Ovary (tissue), 9 donors: ENCODE results near the gene MAPT. TPM values are rescaled to one million over a fixed set of nuclear protein-coding genes. Genes with fewer than 3 reads are reported as not detected.

ENCODE experiments used
- DNase-seq, 5 donors: peaks; one replicate each; pipeline ENCODE4 v3.0.0-alpha.2; 2019 to 2020
- H3K27ac ChIP-seq, 2 donors: fragments of 200-600 bp; one replicate each; pipeline versions ENCODE4 v1.5.1 to v1.8.0; 2019 to 2022
- H3K27me3 ChIP-seq: fragments of 200-600 bp; one replicate; pipeline ENCODE4 v1.8.0; 2022
- H3K36me3 ChIP-seq: fragments of 200-600 bp; sonication (generic); one replicate; pipeline ENCODE4 v1.5.1; 2019
- H3K4me1 ChIP-seq: one replicate; pipeline ENCODE4 v1.8.1; 2013; ENCODE audit warnings: mild to moderate bottlenecking, moderate library complexity; ENCODE audit not compliant: insufficient read depth
- H3K4me3 ChIP-seq: fragments of 200-600 bp; sonication (generic); one replicate; pipeline ENCODE4 v1.5.1; 2017
- H3K9me3 ChIP-seq, 2 donors: fragments of 200-600 bp in 1 of 2; sonication (generic) in 1 of 2; one replicate each; pipeline versions ENCODE4 v1.5.1 to v1.8.1; 2013 to 2019; ENCODE audit warnings: mild to moderate bottlenecking in 1 of 2, moderate library complexity in 1 of 2
- CTCF ChIP-seq, 3 donors: fragments of 450-650 bp in 2 of 3; fragments of 200-600 bp in 1 of 3; IDR thresholded peaks; one replicate each; pipeline versions ENCODE4 v1.5.1 to v1.8.0; 2016 to 2022; ENCODE audit warnings: antibody characterized with exemption in 3 of 3, mild to moderate bottlenecking in 1 of 3
- EP300 ChIP-seq: sonication (generic); formaldehyde crosslinking; IDR thresholded peaks from one replicate; pipeline ENCODE4 v1.6.1; 2017; ENCODE audit warnings: antibody characterized with exemption
- POLR2A ChIP-seq: fragments of 450-650 bp; IDR thresholded peaks from one replicate; pipeline ENCODE4 v1.6.1; 2017; ENCODE audit warnings: antibody characterized with exemption, mild to moderate bottlenecking, moderate library complexity
- WGBS, 3 donors: extraction: QIAGEN DNeasy Blood & Tissue Kit in 1 of 3; methylation state at CpG; one replicate each; pipeline versions ENCODE4 v1.1.5 to v1.1.7; 2013 to 2017; 5-methylcytosine and 5-hydroxymethylcytosine counted together
- intact Hi-C, 4 donors: fragments of 100-400 bp; cut with DNase I; formaldehyde crosslinking; loops; one replicate each; pipeline versions ENCODE4 v1.11.0 to v1.15.1; 2022 to 2023
- polyA plus RNA-seq, 2 donors: library from polyadenylated mRNA; stranded (reverse); fragments of 200-250 nt in 1 of 2; fragments of 350-450 nt in 1 of 2; fragmentation: Illumina TruSeq in 1 of 2; extraction: RNeasy Lipid Tissue Mini Kit (QIAGEN cat#74804) in 1 of 2; gene quantifications; one replicate each; pipeline ENCODE4 v1.2.3, GENCODE V29; 2013 to 2014
- total RNA-seq, 7 donors: library from RNA; depleted of rRNA in 2 of 7; stranded (reverse); fragments of >200 nt in 2 of 7; fragmentation: NEBNext Ultra II Directional in 3 of 7; extraction: Animal tissue kit (Norgen Biotek cat#: 25700) in 3 of 7; gene quantifications; one replicate each; pipeline versions ENCODE4 v1.1.0 to v1.2.4, GENCODE V29; 2016 to 2023
- donor health status: DM: no; HTN: no; CAD: no; lungs with moderate emphysema.
- donor health status: DM: no; HTN: no; CAD: no.
- donor health status: Bipolar disorder and iron deficiency.
- donor health status: DM: yes; HTN: yes; CAD: no.
- donor health status: DM: no; HTN: no; CAD: no.
- donor health status: DM: yes; HTN: yes; CAD: no.

MAPT gene
- total and polyA plus RNA-seq, 9 donors = 0.40 to 2.2 (median 1.1) TPM

DNA sequence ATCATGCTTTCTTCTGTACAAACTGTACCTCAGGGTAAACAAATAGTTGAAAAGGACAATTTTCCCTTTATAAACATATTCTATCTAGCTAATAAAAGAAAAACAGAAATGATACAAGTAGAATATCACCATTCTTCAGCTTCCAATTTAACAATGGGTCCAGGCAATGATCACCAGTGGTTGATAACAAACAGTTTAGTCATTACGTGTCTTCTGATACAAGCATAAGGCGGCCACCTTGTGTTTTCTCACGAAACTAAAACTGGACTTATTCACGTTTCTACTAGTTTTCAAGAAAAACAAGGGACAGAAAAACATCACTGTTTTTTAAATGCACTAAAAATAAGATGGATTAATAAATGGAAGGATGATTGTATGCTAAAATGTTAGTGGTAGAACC, 163.0 kb downstream of the MAPT start:
- no peak for DNase-seq
- no peaks in the 10 kb centered on the region for H3K4me1 ChIP-seq
- H3K27ac ChIP-seq = no peak overlapping the region
- intact Hi-C loops = no loop called here
- TF ChIP-seq CTCF (IDR thresholded peaks at IDR 0.05) (no peak), EP300 (no peak), POLR2A (no peak)
- H3K27me3 ChIP-seq = no peaks in the 10 kb centered on the region
- H3K36me3 ChIP-seq = no peaks in the 10 kb centered on the region
- H3K9me3 ChIP-seq = no peaks in the 10 kb centered on the region
- H3K4me3 ChIP-seq = no peak overlapping the region
- 85 to 88% (median 88%) methylated on average over 4 of the region's 4 CpGs for WGBS, 3 donors

GRCh38 chr17:46059486-46059885, 165.1 kb downstream of the MAPT start:
- Histone ChIP-seq H3K4me1 (no peaks in the 10 kb centered on the region), H3K27me3 (no peaks in the 10 kb centered on the region), H3K4me3 (no peak overlapping the region), H3K27ac (no peak overlapping the region), H3K9me3 (no peaks in the 10 kb centered on the region), H3K36me3 (no peaks in the 10 kb centered on the region)
- 82 to 89% (median 88%) methylated on average over 6 of the region's 6 CpGs for WGBS, 3 donors
- no peak for DNase-seq
- intact Hi-C loops = no loop called here
- TF ChIP-seq POLR2A (no peak), EP300 (no peak), CTCF (IDR thresholded peaks at IDR 0.05) (no peak)

DNA sequence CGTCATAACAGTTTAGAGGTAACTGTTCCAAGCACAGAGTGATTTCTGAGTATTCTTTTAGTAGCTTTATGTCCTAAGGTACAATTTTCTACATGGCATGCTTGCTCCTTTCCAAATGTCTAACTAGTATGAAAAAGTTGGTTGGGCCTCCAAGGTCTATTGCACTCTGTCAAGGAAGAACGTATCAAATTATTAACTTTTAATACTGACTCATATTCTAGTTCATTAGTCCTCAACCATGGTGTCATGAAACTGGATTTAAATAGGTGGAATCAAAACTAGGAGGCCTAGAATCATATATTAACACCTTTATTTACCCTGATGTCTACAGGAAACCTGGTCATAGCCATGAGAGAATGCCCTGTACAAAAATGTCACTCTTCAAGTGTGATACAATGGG, 166.1 kb downstream of the MAPT start:
- H3K9me3 ChIP-seq = no peaks in the 10 kb centered on the region
- no peak overlapping the region for H3K4me3 ChIP-seq
- TF ChIP-seq POLR2A = no peak
- no peaks in the 10 kb centered on the region for H3K4me1 ChIP-seq
- no peak for DNase-seq
- no peak overlapping the region for H3K27ac ChIP-seq
- no peaks in the 10 kb centered on the region for H3K27me3 ChIP-seq
- intact Hi-C loops = loop anchor here in 1 of 4 donors (10.0 kb wide), 1 partner anchor 54 kb away; no protein-coding TSS in a partner anchor
- 77 to 79% (median 77%) methylated on average over 2 of the region's 2 CpGs for WGBS, 3 donors
- no peaks in the 10 kb centered on the region for H3K36me3 ChIP-seq

DNA sequence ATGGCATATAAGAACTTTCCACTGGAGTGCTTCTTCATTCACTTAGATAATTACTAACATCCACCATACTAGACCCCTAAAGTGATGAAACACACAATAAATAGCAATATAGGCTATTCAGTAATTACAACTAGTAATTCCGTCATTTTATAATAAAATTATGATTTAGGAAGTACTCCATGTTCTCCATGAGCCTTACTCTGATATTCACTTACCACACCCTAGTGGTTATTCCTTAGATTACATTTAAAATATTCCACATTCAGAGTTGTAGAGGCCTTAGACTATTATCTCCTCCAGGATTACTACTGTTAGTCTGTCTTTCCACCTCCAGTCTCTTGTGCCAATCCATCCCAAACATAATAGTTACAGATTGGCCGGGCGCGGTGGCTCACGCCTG, 167.1 kb downstream of the MAPT start:
- no peak for DNase-seq
- 97 to 99% (median 98%) methylated on average over 5 of the region's 5 CpGs for WGBS, 3 donors
- Histone ChIP-seq H3K27ac (no peak overlapping the region), H3K4me3 (no peak overlapping the region), H3K27me3 (no peaks in the 10 kb centered on the region), H3K9me3 (no peaks in the 10 kb centered on the region), H3K36me3 (no peaks in the 10 kb centered on the region), H3K4me1 (no peaks in the 10 kb centered on the region)
- TF ChIP-seq POLR2A = no peak
- TF ChIP-seq CTCF (IDR thresholded peaks at IDR 0.05) = no peak
- TF ChIP-seq EP300 = no peak
- intact Hi-C loops = loop anchor here in 1 of 4 donors (10.0 kb wide), 1 partner anchor 53 kb away; no protein-coding TSS in a partner anchor

DNA sequence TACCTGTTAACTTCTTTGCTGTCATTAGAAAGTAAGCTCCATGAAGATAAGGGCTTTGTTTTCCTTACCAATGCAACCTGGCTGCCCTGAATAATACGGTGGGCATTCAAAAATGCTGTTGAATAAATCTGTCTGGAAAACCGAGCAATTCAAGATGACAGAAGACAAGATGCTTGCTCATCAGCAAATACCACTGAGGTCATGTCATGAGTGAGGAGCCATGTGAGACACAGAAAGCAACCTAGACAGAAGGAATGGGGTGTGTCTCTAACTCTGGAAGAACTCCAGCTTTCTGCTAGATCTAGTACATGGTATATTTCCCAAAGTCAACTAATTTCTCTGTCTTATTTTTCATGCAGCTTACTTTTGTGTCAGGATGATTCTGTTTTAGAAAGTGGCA, 168.9 kb downstream of the MAPT start:
- 47 to 55% (median 49%) methylated on average over 2 of the region's 2 CpGs for WGBS, 3 donors
- Histone ChIP-seq H3K27ac (no peak overlapping the region), H3K4me1 (no peaks in the 10 kb centered on the region), H3K9me3 (no peaks in the 10 kb centered on the region), H3K27me3 (no peaks in the 10 kb centered on the region), H3K36me3 (no peaks in the 10 kb centered on the region), H3K4me3 (no peak overlapping the region)
- intact Hi-C loops = loop anchor here in 1 of 4 donors (10.0 kb wide), 1 partner anchor 52 kb away; no protein-coding TSS in a partner anchor
- no peak for DNase-seq
- TF ChIP-seq POLR2A (no peak), EP300 (no peak), CTCF (IDR thresholded peaks at IDR 0.05) (no peak)
